H1 (cell line): ENCODE results near the gene LSM10. TPM values are rescaled to one million over a fixed set of nuclear protein-coding genes. Genes with fewer than 3 reads are reported as not detected.

ENCODE experiments used
- RAD21 ChIP-seq, 2 experiments: IDR thresholded peaks in 1 of 2; conservative IDR thresholded peaks in 1 of 2; 2 replicates each; pipeline ENCODE4 v1.6.1; 2011; ENCODE audit warnings: low read depth in 2 of 2, low read length in 2 of 2, improper control_type of control experiment in 1 of 2, inconsistent platforms in 1 of 2, mild to moderate bottlenecking in 1 of 2, moderate library complexity in 1 of 2
- SIN3A ChIP-seq, 2 experiments: IDR thresholded peaks in 1 of 2; conservative IDR thresholded peaks in 1 of 2; 2 replicates each; pipeline ENCODE4 v1.6.1; 2011 to 2012; ENCODE audit warnings: low read length in 2 of 2, improper control_type of control experiment in 1 of 2, low read depth in 1 of 2, mild to moderate bottlenecking in 1 of 2
- SP1 ChIP-seq: IDR thresholded peaks from 2 replicates; pipeline ENCODE4 v1.6.1; 2011; ENCODE audit warnings: low read depth, low read length
- SP4 ChIP-seq: IDR thresholded peaks from 2 replicates; pipeline ENCODE4 v1.6.1; 2012; ENCODE audit warnings: low read length, inconsistent platforms
- TAF1 ChIP-seq: IDR thresholded peaks from 2 replicates; pipeline ENCODE4 v1.6.1; 2011; ENCODE audit warnings: mild to moderate bottlenecking, low read depth, low read length
- TAF7 ChIP-seq: optimal IDR thresholded peaks from 2 replicates; pipeline ENCODE3; 2011; ENCODE audit warnings: low read depth, mild to moderate bottlenecking, inconsistent platforms, low read length, moderate library complexity, borderline replicate concordance
- polyA plus RNA-seq, 7 experiments: library from polyadenylated mRNA; depleted of rRNA in 3 of 7; stranded (reverse) in 5 of 7; unstranded in 2 of 7; fragments of >200 nt in 5 of 7; fragments of 200-250 nt in 2 of 7; gene quantifications; 1 replicate in 5 of 7; 2 replicates in 1 of 7; 4 replicates in 1 of 7; pipeline versions ENCODE4 v1.2.1 to v1.2.3, GENCODE V29; 2011 to 2013; ENCODE audit warnings: missing spikeins in 2 of 7, mixed read lengths in 2 of 7
- total RNA-seq: library from RNA; stranded (reverse); fragmentation: NEBNext Ultra II Directional; extraction: Animal tissue kit (Norgen Biotek cat#: 25700); gene quantifications from 2 replicates; pipeline ENCODE4 v1.2.1, GENCODE V29; 2021

LSM10 gene
- total and polyA plus RNA-seq, 2 of the 8 experiments (the other 6 are each of a cell fraction or from before 2014, with no cell fraction given), result 59.5 to 140 TPM

DNA sequence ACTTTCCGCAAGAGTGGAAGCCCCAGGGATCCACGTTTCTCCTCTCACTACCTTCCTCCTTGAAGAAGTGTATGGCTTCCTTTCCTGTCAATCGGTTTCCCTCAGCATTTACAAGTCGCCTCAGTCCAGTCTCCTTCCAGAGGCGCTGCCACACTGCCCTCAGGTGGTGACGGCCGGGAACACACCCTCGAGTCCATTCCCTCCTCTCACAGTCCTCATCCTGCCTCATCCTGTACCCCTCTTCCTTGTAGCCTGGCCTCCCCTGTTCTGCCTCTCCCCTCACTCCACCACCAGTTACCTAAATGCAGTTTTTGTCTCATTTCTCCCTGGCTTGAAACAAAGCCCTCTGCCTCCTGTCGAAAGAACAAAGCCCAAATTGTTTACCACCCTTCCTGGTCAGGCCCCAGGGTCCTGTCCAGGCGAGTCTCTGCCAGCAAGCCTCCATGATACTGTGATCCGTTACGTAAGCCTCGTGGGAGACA lies 23.2 kb upstream of the LSM10 start (continued):
- TF ChIP-seq SP1 (0 out of 2 replicates have a peak, but pooled peaks have one; percentile 8), TAF7 (no peak), RAD21 (IDR thresholded peaks at IDR 0.05 in 1 of 2, conservative IDR thresholded peaks at IDR 0.05 in 1 of 2; ENCODE audit: low read depth in 2 of 2, low read length in 2 of 2) (peak; percentile 94 to 96), SP4 (0 out of 2 replicates have a peak, but pooled peaks have one; percentile 43), TAF1 (peak; percentile 16; the same call in 1 of the 2 replicates), SIN3A (conservative IDR thresholded peaks at IDR 0.05 in 1 of 2, IDR thresholded peaks at IDR 0.05 in 1 of 2; ENCODE audit: low read depth in 1 of 2, low read length in 2 of 2) (peak in 1 of 2 experiments; percentile 72; a peak in 1 of 4 replicates)
- TF ChIP-seq, all 59 proteins: peak for 10
